HCT116 (cell line): ENCODE results near the gene FAM185A. TPM values are rescaled to one million over a fixed set of nuclear protein-coding genes. Genes with fewer than 3 reads are reported as not detected.
"Not testable (repeated sequence)": the region's sequence is repeated elsewhere in the genome, so short reads cannot be mapped to it uniquely, and the experiment has no call there.

ENCODE experiments used
- ATAC-seq: fragments of 200-7000 bp; cut with Tn5 transposase; 2 replicates; pipeline ENCODE4 v1.9.1; 2020; ENCODE audit warnings: mild to moderate bottlenecking, moderate library complexity
- BruUV-seq: library from RNA; stranded (reverse); fragments of 400-500 nt; replicated peaks from 2 replicates; lab custom pipeline; 2021; lab: Mats Ljungman, UMichigan
- CTCF ChIA-PET: fragments of 300-600 bp; sonication (Branson Sonifier 250); formaldehyde crosslinking; loops from one replicate; lab custom pipeline; 2021; ENCODE audit warnings: antibody characterized with exemption; lab: Charles Lee
- POLR2A ChIA-PET: fragments of 300-600, 350-600 bp; sonication (Branson Sonifier 250); formaldehyde crosslinking; loops from one replicate; lab custom pipeline; 2021; ENCODE audit warnings: antibody characterized with exemption; lab: Charles Lee
- RAD21 ChIA-PET, 2 experiments: fragments of 300-600 bp; sonication (Branson Sonifier 250); formaldehyde crosslinking; loops; one replicate each; lab custom pipeline; 2023; ENCODE audit warnings: low total read pairs in 2 of 2; ENCODE audit not compliant: uncharacterized antibody in 2 of 2, unreplicated experiment in 2 of 2, low non-redundant PET in 1 of 2; lab: Charles Lee
- DNase-seq: peaks from one replicate; pipeline ENCODE4 v3.0.0-alpha.2; 2010; ENCODE audit warnings: low read depth, low spot score
- H2AFZ ChIP-seq: fragments of 200-600 bp; shearing (Covaris generic), sonication (generic); 2 replicates; pipeline ENCODE4 v1.6.1; 2017; ENCODE audit warnings: low read depth, mixed run types, mixed read lengths, antibody characterized with exemption, low read length; ENCODE audit not compliant: poor library complexity, severe bottlenecking
- H3K27ac ChIP-seq: 2 replicates; pipeline ENCODE4 v1.5.1; 2012; ENCODE audit warnings: low read depth, low read length
- H3K27me3 ChIP-seq: fragments of 200-600 bp; sonication (generic); 2 replicates; pipeline ENCODE4 v1.6.1; 2016; ENCODE audit warnings: mixed run types, low read length, mixed read lengths; ENCODE audit not compliant: insufficient read depth
- H3K36me3 ChIP-seq, 2 experiments: fragments of 200-500 bp in 1 of 2; fragments of 200-600 bp in 1 of 2; sonication (Bioruptor generic) in 1 of 2; sonication (generic) in 1 of 2; 2 replicates each; pipeline versions ENCODE4 v1.5.1 to v1.6.1; 2014 to 2016; ENCODE audit warnings: low read length in 2 of 2, inconsistent platforms in 1 of 2, mixed read lengths in 1 of 2, mixed run types in 1 of 2; ENCODE audit not compliant: insufficient read depth in 2 of 2, control insufficient read depth in 1 of 2
- H3K4me1 ChIP-seq, 2 experiments: fragments of 200-600 bp in 1 of 2; sonication (generic) in 1 of 2; 2 replicates each; pipeline versions ENCODE4 v1.5.1 to v1.6.1; 2012 to 2017; ENCODE audit warnings: low read length in 2 of 2, inconsistent platforms in 1 of 2, mild to moderate bottlenecking in 1 of 2, mixed read lengths in 1 of 2, mixed run types in 1 of 2, moderate library complexity in 1 of 2; ENCODE audit not compliant: insufficient read depth in 2 of 2, control insufficient read depth in 1 of 2
- H3K4me2 ChIP-seq: fragments of 200-600 bp; sonication (generic); 2 replicates; pipeline ENCODE4 v1.6.1; 2017; ENCODE audit warnings: mixed run types, low read length, mixed read lengths
- H3K4me3 ChIP-seq, 2 experiments: fragments of 200-600 bp in 1 of 2; sonication (generic) in 1 of 2; replicated peaks in 1 of 2; 2 replicates each; pipeline ENCODE4 v1.5.1; 2011 to 2016; ENCODE audit warnings: low read length in 2 of 2, control low read depth in 1 of 2, low read depth in 1 of 2, mild to moderate bottlenecking in 1 of 2, mixed read lengths in 1 of 2, mixed run types in 1 of 2
- H3K79me2 ChIP-seq: fragments of 200-600 bp; sonication (generic); 2 replicates; pipeline ENCODE4 v1.6.1; 2017; ENCODE audit warnings: mild to moderate bottlenecking, mixed run types, low read length, moderate library complexity, mixed read lengths; ENCODE audit not compliant: insufficient read depth
- H3K9ac ChIP-seq: fragments of 200-600 bp; sonication (generic); 2 replicates; pipeline ENCODE4 v1.6.1; 2016; ENCODE audit warnings: low read length, mixed read lengths
- H3K9me2 ChIP-seq: fragments of 200-600 bp; sonication (generic), shearing (Covaris generic); 2 replicates; pipeline ENCODE4 v1.6.1; 2017; ENCODE audit warnings: mixed run types, mild to moderate bottlenecking, moderate library complexity; ENCODE audit not compliant: insufficient read depth
- H3K9me3 ChIP-seq, 2 experiments: fragments of 200-500 bp in 1 of 2; fragments of 200-600 bp in 1 of 2; sonication (Bioruptor generic) in 1 of 2; sonication (generic) in 1 of 2; 2 replicates each; pipeline ENCODE4 v1.6.1; 2014 to 2017; ENCODE audit warnings: low read length in 2 of 2, mixed read lengths in 2 of 2, inconsistent platforms in 1 of 2, low read depth in 1 of 2, mild to moderate bottlenecking in 1 of 2, mixed run types in 1 of 2, moderate library complexity in 1 of 2; ENCODE audit not compliant: control insufficient read depth in 1 of 2, insufficient read depth in 1 of 2
- H4K20me1 ChIP-seq: fragments of 200-600 bp; sonication (generic), shearing (Covaris generic); 2 replicates; pipeline ENCODE4 v1.6.1; 2017; ENCODE audit warnings: mixed run types, mild to moderate bottlenecking, moderate library complexity; ENCODE audit not compliant: insufficient read depth
- RAD21 ChIP-seq: IDR thresholded peaks from 2 replicates; pipeline ENCODE4 v1.6.1; 2012; ENCODE audit warnings: low read depth, mild to moderate bottlenecking
- intact Hi-C: fragments of 100-400 bp; cut with micrococcal nuclease; formaldehyde crosslinking; loops from 2 replicates; pipeline ENCODE4 v1.10.0; 2022
- total RNA-seq: library from RNA; stranded (reverse); gene quantifications from one replicate; pipeline ENCODE4 v1.2.1, GENCODE V29; 2021; ENCODE audit not compliant: unreplicated experiment
- TF ChIP-seq, protein P1 (sequence below), 3 experiments: fragments of 200-600 bp in 1 of 3; sonication (generic) in 1 of 3; IDR thresholded peaks in 2 of 3; conservative IDR thresholded peaks in 1 of 3; 2 replicates each; pipeline ENCODE4 v1.5.1; 2012 to 2017; ENCODE audit warnings: low read depth in 2 of 3, low read length in 2 of 3, antibody characterized with exemption in 1 of 3, borderline replicate concordance in 1 of 3, control low read depth in 1 of 3, mild to moderate bottlenecking in 1 of 3, mixed read lengths in 1 of 3, mixed run types in 1 of 3, moderate library complexity in 1 of 3; ENCODE audit not compliant: insufficient read depth in 1 of 3

FAM185A gene
- total RNA-seq, 1 experiment from 2014 or later = 8.0 TPM

DNA sequence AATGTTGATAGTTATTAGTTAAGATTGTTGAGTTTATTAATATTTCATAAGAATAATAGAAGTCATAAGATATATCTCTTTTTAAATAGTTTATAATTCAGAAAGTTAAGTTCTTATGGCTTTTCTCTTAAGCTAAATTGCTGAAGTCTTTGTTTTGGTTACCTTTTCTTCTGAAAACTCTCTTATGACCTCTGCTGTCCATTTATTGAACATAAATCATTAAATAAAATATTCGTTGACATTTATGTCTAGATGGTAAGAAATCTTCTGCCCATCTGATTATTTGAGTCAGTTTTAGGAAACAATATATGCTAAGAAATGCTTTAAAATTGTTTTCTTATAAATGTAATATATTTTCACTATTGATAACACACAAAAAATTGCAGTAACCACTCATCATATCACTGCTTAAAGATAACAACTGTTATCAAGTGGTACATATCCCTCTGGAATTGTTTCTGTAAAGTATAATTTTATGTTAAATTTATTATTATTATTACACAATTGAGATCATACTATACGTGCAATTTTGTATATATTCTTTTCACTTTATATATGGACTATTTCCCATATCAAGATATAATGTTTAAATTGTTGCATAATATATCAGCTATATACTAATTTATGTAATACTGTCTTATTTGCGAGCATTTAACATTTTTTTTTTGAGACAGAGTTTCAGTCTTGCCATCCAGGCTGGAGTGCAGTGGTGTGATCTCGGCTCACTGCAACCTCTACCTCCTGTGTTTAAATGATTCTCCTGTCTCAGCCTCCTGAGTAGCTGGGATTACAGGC, 3.1 kb upstream of the FAM185A start:
- H3K9me3 ChIP-seq, H3K79me2 ChIP-seq, H3K4me3 ChIP-seq, BruUV-seq, H3K9ac ChIP-seq, H3K9me2 ChIP-seq, ATAC-seq, POLR2A ChIA-PET, H4K20me1 ChIP-seq, H2AFZ ChIP-seq, H3K4me2 ChIP-seq, H3K36me3 ChIP-seq, H3K27me3 ChIP-seq, H3K27ac ChIP-seq, CTCF ChIA-PET, DNase-seq, RAD21 ChIA-PET: not testable (repeated sequence)
- TF ChIP-seq, protein P1, sequence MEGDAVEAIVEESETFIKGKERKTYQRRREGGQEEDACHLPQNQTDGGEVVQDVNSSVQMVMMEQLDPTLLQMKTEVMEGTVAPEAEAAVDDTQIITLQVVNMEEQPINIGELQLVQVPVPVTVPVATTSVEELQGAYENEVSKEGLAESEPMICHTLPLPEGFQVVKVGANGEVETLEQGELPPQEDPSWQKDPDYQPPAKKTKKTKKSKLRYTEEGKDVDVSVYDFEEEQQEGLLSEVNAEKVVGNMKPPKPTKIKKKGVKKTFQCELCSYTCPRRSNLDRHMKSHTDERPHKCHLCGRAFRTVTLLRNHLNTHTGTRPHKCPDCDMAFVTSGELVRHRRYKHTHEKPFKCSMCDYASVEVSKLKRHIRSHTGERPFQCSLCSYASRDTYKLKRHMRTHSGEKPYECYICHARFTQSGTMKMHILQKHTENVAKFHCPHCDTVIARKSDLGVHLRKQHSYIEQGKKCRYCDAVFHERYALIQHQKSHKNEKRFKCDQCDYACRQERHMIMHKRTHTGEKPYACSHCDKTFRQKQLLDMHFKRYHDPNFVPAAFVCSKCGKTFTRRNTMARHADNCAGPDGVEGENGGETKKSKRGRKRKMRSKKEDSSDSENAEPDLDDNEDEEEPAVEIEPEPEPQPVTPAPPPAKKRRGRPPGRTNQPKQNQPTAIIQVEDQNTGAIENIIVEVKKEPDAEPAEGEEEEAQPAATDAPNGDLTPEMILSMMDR (IDR thresholded peaks at IDR 0.05 in 2 of 3, conservative IDR thresholded peaks at IDR 0.05 in 1 of 3; ENCODE audit: borderline replicate concordance in 1 of 3, insufficient read depth in 1 of 3, low read depth in 2 of 3, low read length in 2 of 3) = peak in 1 of 3 experiments; percentile 54; a peak in 1 of 6 replicates
- peak; percentile 66 for TF ChIP-seq RAD21
- intact Hi-C loops = loop anchor here (5.0 kb wide), 1 partner anchor 327 kb away; the partner anchor contains the start of gene FBXL13
- peaks cover 3 to 11% of the 10 kb centered on the region in 2 experiments; a peak in 2 of 4 replicates for H3K4me1 ChIP-seq

DNA sequence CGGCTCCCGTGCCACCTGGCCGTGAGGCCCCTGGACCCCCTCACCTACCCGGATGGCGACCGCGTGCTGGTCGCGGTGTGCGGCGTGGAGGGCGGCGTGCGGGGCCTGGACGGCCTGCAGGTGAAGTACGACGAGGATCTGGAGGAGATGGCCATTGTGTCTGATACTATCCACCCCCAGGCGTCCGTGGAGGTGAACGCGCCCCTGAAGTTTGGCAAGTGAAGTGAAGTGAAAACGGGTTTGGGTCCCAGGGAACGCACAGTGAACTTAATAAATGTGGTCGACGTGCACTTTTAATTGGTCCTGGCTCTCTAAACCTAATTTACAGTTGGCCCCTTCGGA, 617 bp downstream of the FAM185A start:
- H3K27ac ChIP-seq = peak overlapping the region; percentile 67
- peak overlapping the region; percentile 73 for H3K4me2 ChIP-seq
- H4K20me1 ChIP-seq, H3K9me2 ChIP-seq, POLR2A ChIA-PET, BruUV-seq, CTCF ChIA-PET, H3K36me3 ChIP-seq, DNase-seq, H2AFZ ChIP-seq, H3K27me3 ChIP-seq, H3K79me2 ChIP-seq, H3K9me3 ChIP-seq, RAD21 ChIA-PET: not testable (repeated sequence)
- intact Hi-C loops = loop anchor here (5.0 kb wide), 1 partner anchor 323 kb away; the partner anchor contains the start of gene FBXL13
- H3K4me1 ChIP-seq = peaks cover 3 to 11% of the 10 kb centered on the region in 2 experiments; a peak in 2 of 4 replicates
- peak; percentile 12 for ATAC-seq
- peak overlapping the region; percentile 63 to 67 for H3K4me3 ChIP-seq
- H3K9ac ChIP-seq = peak overlapping the region; percentile 69
